ENCODE results near the gene NPB. TPM values are rescaled to one million over a fixed set of nuclear protein-coding genes. Genes with fewer than 3 reads are reported as not detected.

NPB gene
- total RNA-seq (2021; fragmentation: NEBNext Ultra II Directional; extraction: Animal tissue kit (Norgen Biotek cat#: 25700)) (0.80 and 1.5 TPM in 2 replicates), polyA plus RNA-seq (2011; rRNA removed) (2.5 and 3.9 TPM in 2 replicates), polyA minus RNA-seq (2011; rRNA and poly(A)+ RNA removed) (0.80 and 1.0 TPM in 2 replicates)
- polyA plus RNA-seq (2011; cell fraction: cytosol; rRNA removed) = 1.6 TPM
- 1.5 TPM for polyA plus RNA-seq (2011; cell fraction: nucleus; rRNA removed)
- polyA plus RNA-seq (2012, experiment 1 of 2) = 0.48 to 0.69 TPM (median 0.53 TPM) in 3 of 4 replicates, not detected in the other
- 0.91 TPM for polyA plus RNA-seq (2012, experiment 2 of 2)
- polyA plus RNA-seq (2013, experiment 1 of 2) = 1.6 TPM
- 1.3 TPM for polyA plus RNA-seq (2013, experiment 2 of 2)
- polyA minus RNA-seq (2011; cell fraction: cytosol; rRNA and poly(A)+ RNA removed) = not detected
- polyA minus RNA-seq (2011; cell fraction: nucleus; rRNA and poly(A)+ RNA removed) = 3.9 TPM
- long read RNA-seq, experiment 1, partial matches to known transcripts = 0 of 1 reads
- long read RNA-seq, experiment 1, other reads (novel, unspliced or antisense) = 0 of 1 reads
- long read RNA-seq, experiment 2 = 0 reads

GRCh38 chr17:81902023-81902652 is at the start of gene NPB:
Gene NPB (plus strand): TSS chr17:81902238. CDS start chr17:81902278, 40 bp downstream.
- FAIRE-seq (no peak), DNase-seq (ENCODE audit: low read depth in 1 of 2, low spot score in 2 of 2) (peak in 1 of 2 experiments; percentile 75)
- Histone ChIP-seq H2BK5ac (ENCODE audit: low read depth, low read length) (no peak within 1 kb of the TSS), H4K91ac (replicated peaks; ENCODE audit: insufficient read length, low read length) (peak within 1 kb of the TSS; percentile 17), H3K27me3 (replicated peaks in 1 of 4; ENCODE audit: control insufficient read depth in 3 of 4, extremely low read depth in 1 of 4, insufficient read depth in 3 of 4, low read length in 3 of 4) (peaks cover 0 to 22% (median 14%) of the 10 kb centered on the region in 4 experiments; a peak in 5 of 7 replicates), H3K4me2 (ENCODE audit: insufficient read depth in 1 of 2, low read depth in 2 of 2, low read length in 2 of 2) (peak within 1 kb of the TSS; percentile 63 to 86), H3K27ac (ENCODE audit: low read depth, low read length) (no peak within 1 kb of the TSS), H3K23me2 (ENCODE audit: low read depth, low read length) (peaks cover 6% of the 10 kb centered on the region; the same call in 1 of the 2 replicates), H3K18ac (ENCODE audit: extremely low read depth, low read length) (no peak within 1 kb of the TSS; the same call in none of the 2 replicates), H2BK120ac (replicated peaks; ENCODE audit: low read depth, low read length) (no peak within 1 kb of the TSS), H3K14ac (ENCODE audit: insufficient read length) (no peak within 1 kb of the TSS), H2BK15ac (ENCODE audit: low read length) (peak within 1 kb of the TSS; percentile 18; the same call in 1 of the 2 replicates), H3K79me2 (ENCODE audit: control insufficient read depth in 1 of 2, insufficient read depth in 2 of 2, low read length in 2 of 2) (no peaks in the 10 kb centered on the region), H3K4me3 (ENCODE audit: extremely low read depth in 1 of 4, insufficient read depth in 2 of 4, low read depth in 3 of 4, low read length in 4 of 4) (peak within 1 kb of the TSS; percentile 19 to 61 (median 44)), H2BK12ac (ENCODE audit: low read depth, low read length) (no peak within 1 kb of the TSS), H3K9ac (replicated peaks in 1 of 4; ENCODE audit: extremely low read depth in 1 of 4, low read depth in 3 of 4, low read length in 3 of 4) (no peak within 1 kb of the TSS), H3K56ac (replicated peaks; ENCODE audit: insufficient read length, low read depth, low read length) (no peak within 1 kb of the TSS), H3K79me1 (ENCODE audit: low read depth, low read length) (no peaks in the 10 kb centered on the region; the same call in 1 of the 2 replicates), H4K20me1 (replicated peaks in 1 of 2; ENCODE audit: control insufficient read depth in 1 of 2, insufficient read depth in 2 of 2, low read length in 2 of 2) (peaks cover 5 to 9% of the 10 kb centered on the region in 2 experiments), H2BK20ac (ENCODE audit: low read length) (no peak within 1 kb of the TSS), H2AK5ac (ENCODE audit: low read depth, low read length) (no peak within 1 kb of the TSS), H3K23ac (ENCODE audit: insufficient read length) (no peak within 1 kb of the TSS), H3K36me3 (ENCODE audit: control insufficient read depth in 2 of 4, insufficient read depth in 4 of 4, low read length in 3 of 4) (peaks cover 2 to 17% (median 9%) of the 10 kb centered on the region in 4 experiments; a peak in 6 of 8 replicates), H3K9me3 (ENCODE audit: insufficient read depth in 2 of 2, low read depth in 1 of 2, low read length in 1 of 2) (no peaks in the 10 kb centered on the region), H3K4me1 (replicated peaks in 1 of 4; ENCODE audit: control insufficient read depth in 3 of 4, insufficient read depth in 4 of 4, low read length in 3 of 4) (peaks cover 0 to 8% (median 2%) of the 10 kb centered on the region in 4 experiments; a peak in 3 of 7 replicates), H4K5ac (ENCODE audit: insufficient read length, low read depth, low read length) (peak within 1 kb of the TSS; percentile 2), H3K4ac (replicated peaks; ENCODE audit: insufficient read length, low read depth, low read length) (peak within 1 kb of the TSS; percentile 78), H4K8ac (ENCODE audit: extremely low read depth, insufficient read depth, low read length) (peak within 1 kb of the TSS; percentile 64), H2AFZ (ENCODE audit: low read length) (no peak within 1 kb of the TSS)
- WGBS, 2 experiments (ENCODE audit: extremely low coverage in 1 of 2, insufficient coverage in 1 of 2, insufficient read length in 1 of 2, insufficient replicate concordance in 2 of 2, low coverage in 1 of 2, low lambda C conversion rate in 2 of 2, missing lambda C conversion rate in 1 of 2) = 17% methylated on average over 3 of the region's 79 CpGs; no CpG with 5 or more reads in 1 of the 2 experiments
- CTCF ChIA-PET (ENCODE audit: partially characterized antibody) = interaction anchor here (2.7 kb wide), 1 partner anchor 32 kb away, joined by 10 read pairs; no protein-coding TSS in a partner anchor
- no peak for TF ChIP-seq RFX5 (IDR thresholded peaks at IDR 0.05; ENCODE audit: borderline replicate concordance, low read depth, low read length)
- peak; percentile 60 for TF ChIP-seq KDM4A (IDR thresholded peaks at IDR 0.05; ENCODE audit: low read depth, low read length, severe bottlenecking)
- TF ChIP-seq EZH2 (IDR thresholded peaks at IDR 0.05; ENCODE audit: low read depth, low read length, severe bottlenecking) = peak; percentile 27
- TF ChIP-seq POLR2A (IDR thresholded peaks at IDR 0.05; ENCODE audit: control extremely low read depth in 1 of 2, low read depth in 2 of 2, low read length in 2 of 2) = 0 out of 3 replicates have a peak, but pooled peaks of 1 of the 2 experiments have one; percentile 26
- TF ChIP-seq SUZ12 (IDR thresholded peaks at IDR 0.05; ENCODE audit: low read length) = 0 out of 2 replicates have a peak, but pooled peaks have one; percentile 36
- TF ChIP-seq PHF8 (conservative IDR thresholded peaks at IDR 0.05; ENCODE audit: low read depth, low read length) = 0 out of 2 replicates have a peak, but pooled peaks have one; percentile 9
- POLR2A ChIA-PET (ENCODE audit: partially characterized antibody) = interaction anchor here (1.1 to 4.0 kb wide), 11 partner anchors 8 to 33 kb away, joined by 3 to 29 read pairs (median 6); partner anchors contain the start of genes ALYREF, ANAPC11, MAFG and PCYT2
